GM23338 (cell line): ENCODE results near the gene TLCD5. TPM values are rescaled to one million over a fixed set of nuclear protein-coding genes. Genes with fewer than 3 reads are reported as not detected.

Source experiments
- ATAC-seq: fragments of 200-7000 bp; cut with Tn5 transposase; 3 replicates; pipeline ENCODE4 v1.9.1; 2020
- DNase-seq: peaks from one replicate; pipeline ENCODE4 v3.0.0-alpha.2; 2015; ENCODE audit warnings: low spot score
- H2AFZ ChIP-seq: fragments of 200-600 bp; sonication (generic); 2 replicates; pipeline ENCODE4 v1.8.0; 2016; ENCODE audit warnings: antibody characterized with exemption, mild to moderate bottlenecking, moderate library complexity
- H3F3A ChIP-seq: fragments of 200-600 bp; sonication (generic); replicated peaks from 2 replicates; pipeline ENCODE4 v1.8.0; 2017; ENCODE audit warnings: antibody characterized with exemption, mixed run types, low read depth
- H3K27ac ChIP-seq: fragments of 200-600 bp; sonication (generic); 2 replicates; pipeline ENCODE4 v1.6.1; 2016; ENCODE audit warnings: low read depth
- H3K27me3 ChIP-seq: fragments of 200-600 bp; sonication (generic); 2 replicates; pipeline ENCODE4 v1.8.0; 2016; ENCODE audit warnings: mild to moderate bottlenecking, mixed run types, moderate library complexity; ENCODE audit not compliant: insufficient read depth
- H3K36me3 ChIP-seq: fragments of 200-600 bp; sonication (generic); 2 replicates; pipeline ENCODE4 v1.8.0; 2016; ENCODE audit warnings: mild to moderate bottlenecking; ENCODE audit not compliant: insufficient read depth
- H3K4me1 ChIP-seq: fragments of 200-600 bp; sonication (generic); 2 replicates; pipeline ENCODE4 v1.8.0; 2016; ENCODE audit warnings: mild to moderate bottlenecking, moderate library complexity; ENCODE audit not compliant: insufficient read depth
- H3K4me2 ChIP-seq: fragments of 200-600 bp; sonication (generic); 2 replicates; pipeline ENCODE4 v1.7.1; 2017; ENCODE audit warnings: mixed run types
- H3K4me3 ChIP-seq: fragments of 200-600 bp; sonication (generic); 2 replicates; pipeline ENCODE4 v1.6.1; 2016; ENCODE audit warnings: mixed run types
- H3K79me2 ChIP-seq: fragments of 200-600 bp; sonication (generic); replicated peaks from 2 replicates; pipeline ENCODE4 v1.8.0; 2017; ENCODE audit warnings: mild to moderate bottlenecking; ENCODE audit not compliant: insufficient read depth
- H3K9me2 ChIP-seq: fragments of 200-600 bp; sonication (generic); 2 replicates; pipeline ENCODE4 v1.8.0; 2017; ENCODE audit not compliant: insufficient read depth
- H4K20me1 ChIP-seq: fragments of 200-600 bp; sonication (generic); replicated peaks from 2 replicates; pipeline ENCODE4 v1.8.0; 2017; ENCODE audit warnings: mild to moderate bottlenecking; ENCODE audit not compliant: insufficient read depth
- H3K27ac Mint-ChIP-seq: 2 replicates; pipeline ENCODE4 v1.8.0; 2020; ENCODE audit warnings: inconsistent platforms, mild to moderate bottlenecking, moderate library complexity, mixed read lengths
- H3K27me3 Mint-ChIP-seq: 3 replicates; pipeline ENCODE4 v1.8.0; 2022; ENCODE audit warnings: low read depth, mild to moderate bottlenecking, moderate library complexity, mixed read lengths, inconsistent platforms; ENCODE audit not compliant: insufficient read depth, poor library complexity
- H3K36me3 Mint-ChIP-seq: 3 replicates; pipeline ENCODE4 v1.8.0; 2021; ENCODE audit warnings: low read depth, mild to moderate bottlenecking, inconsistent platforms, moderate library complexity, mixed read lengths
- H3K4me1 Mint-ChIP-seq: 3 replicates; pipeline ENCODE4 v1.8.0; 2020; ENCODE audit warnings: mild to moderate bottlenecking, inconsistent platforms, mixed read lengths
- H3K4me3 Mint-ChIP-seq: 3 replicates; pipeline ENCODE4 v1.8.0; 2021; ENCODE audit warnings: moderate library complexity, mild to moderate bottlenecking, inconsistent platforms, mixed read lengths
- H3K9me3 Mint-ChIP-seq: 3 replicates; pipeline ENCODE4 v1.8.0; 2020; ENCODE audit warnings: moderate library complexity, mild to moderate bottlenecking, inconsistent platforms, mixed read lengths
- CREB1 ChIP-seq: fragments of 250-450 bp; sonication (Bioruptor Pico); IDR thresholded peaks from 2 replicates; pipeline ENCODE4 v1.5.0; 2020; ENCODE audit warnings: low read depth, mild to moderate bottlenecking, moderate library complexity
- CTCF ChIP-seq, 2 experiments: fragments of 200-600 bp in 1 of 2; sonication (generic) in 1 of 2; conservative IDR thresholded peaks; 2 replicates each; pipeline versions ENCODE4 v1.5.1 to v1.6.1; 2016 to 2017; ENCODE audit warnings: antibody characterized with exemption in 2 of 2, low read depth in 2 of 2, mild to moderate bottlenecking in 2 of 2, moderate library complexity in 1 of 2
- ETS1 ChIP-seq: IDR thresholded peaks from 2 replicates; pipeline ENCODE4 v1.6.1; 2016; ENCODE audit warnings: antibody characterized with exemption
- EZH2 ChIP-seq: fragments of 200-600 bp; sonication (generic); IDR thresholded peaks from one replicate; pipeline ENCODE4 v1.8.0; 2017; ENCODE audit warnings: antibody characterized with exemption, mild to moderate bottlenecking, low read depth; ENCODE audit not compliant: unreplicated experiment
- EZH2phosphoT487 ChIP-seq: fragments of 200-600 bp; sonication (generic); IDR thresholded peaks from one replicate; pipeline ENCODE4 v1.8.1; 2018; ENCODE audit warnings: antibody characterized with exemption; ENCODE audit not compliant: unreplicated experiment
- JUNB ChIP-seq: IDR thresholded peaks from one replicate; pipeline ENCODE4 v1.6.1; 2016; ENCODE audit warnings: antibody characterized with exemption; ENCODE audit not compliant: unreplicated experiment
- NANOG ChIP-seq: IDR thresholded peaks from 2 replicates; pipeline ENCODE4 v1.6.1; 2016; ENCODE audit warnings: antibody characterized with exemption, borderline replicate concordance
- POLR2AphosphoS5 ChIP-seq: IDR thresholded peaks from 2 replicates; pipeline ENCODE4 v1.6.1; 2016; ENCODE audit warnings: antibody characterized with exemption, low read depth
- REST ChIP-seq: IDR thresholded peaks from one replicate; pipeline ENCODE4 v1.6.1; 2018; ENCODE audit warnings: antibody characterized with exemption; ENCODE audit not compliant: unreplicated experiment
- STAT1 ChIP-seq: IDR thresholded peaks from one replicate; pipeline ENCODE4 v1.6.1; 2016; ENCODE audit warnings: antibody characterized with exemption; ENCODE audit not compliant: unreplicated experiment
- ZNF331 ChIP-seq: fragments of 250-450 bp; sonication (Bioruptor Pico); IDR thresholded peaks from 2 replicates; pipeline ENCODE4 v1.5.0; 2020; ENCODE audit warnings: low read depth, mild to moderate bottlenecking, moderate library complexity
- polyA plus RNA-seq: library from polyadenylated mRNA; unstranded; fragments of >200 nt; fragmentation: Nextera tagmentation; extraction: Ambion mirVana; gene quantifications from 2 replicates; pipeline ENCODE4 v1.2.1, GENCODE V29; 2016
- total RNA-seq: library from RNA; depleted of rRNA; stranded (reverse); fragments of >200 nt; shearing (Covaris generic); gene quantifications from 2 replicates; pipeline ENCODE4 v1.2.3, GENCODE V29; 2014
- TF ChIP-seq, protein P1 (sequence below): fragments of 250-450 bp; sonication (Bioruptor Pico); IDR thresholded peaks from 2 replicates; pipeline ENCODE4 v1.5.0; 2020; ENCODE audit warnings: mild to moderate bottlenecking, moderate library complexity

Gene TLCD5
- total and polyA plus RNA-seq, 2 experiments from 2014 or later: 5.2 to 10.0 TPM

GRCh38 chr11:120339394-120339890 is 14.3 kb downstream of the TLCD5 start:
- peak overlapping the region; percentile 37; the same call in 2 of the 3 replicates for H3K4me3 Mint-ChIP-seq
- DNase-seq (peak; percentile 9), ATAC-seq (no peak)
- peaks cover 76% of the 10 kb centered on the region for H3K79me2 ChIP-seq
- no peaks in the 10 kb centered on the region for H3F3A ChIP-seq
- no peaks in the 10 kb centered on the region for H3K36me3 ChIP-seq
- H3K27ac ChIP-seq: no peak overlapping the region
- no peak for TF ChIP-seq EZH2phosphoT487
- no peak for TF ChIP-seq JUNB
- TF ChIP-seq EZH2: no peak
- TF ChIP-seq NANOG: no peak
- TF ChIP-seq CREB1 (CRISPR knock-in tag): no peak
- TF ChIP-seq CTCF (conservative IDR thresholded peaks at IDR 0.05; ENCODE audit: low read depth in 2 of 2): no peak
- no peak for TF ChIP-seq POLR2AphosphoS5
- TF ChIP-seq, protein P1, sequence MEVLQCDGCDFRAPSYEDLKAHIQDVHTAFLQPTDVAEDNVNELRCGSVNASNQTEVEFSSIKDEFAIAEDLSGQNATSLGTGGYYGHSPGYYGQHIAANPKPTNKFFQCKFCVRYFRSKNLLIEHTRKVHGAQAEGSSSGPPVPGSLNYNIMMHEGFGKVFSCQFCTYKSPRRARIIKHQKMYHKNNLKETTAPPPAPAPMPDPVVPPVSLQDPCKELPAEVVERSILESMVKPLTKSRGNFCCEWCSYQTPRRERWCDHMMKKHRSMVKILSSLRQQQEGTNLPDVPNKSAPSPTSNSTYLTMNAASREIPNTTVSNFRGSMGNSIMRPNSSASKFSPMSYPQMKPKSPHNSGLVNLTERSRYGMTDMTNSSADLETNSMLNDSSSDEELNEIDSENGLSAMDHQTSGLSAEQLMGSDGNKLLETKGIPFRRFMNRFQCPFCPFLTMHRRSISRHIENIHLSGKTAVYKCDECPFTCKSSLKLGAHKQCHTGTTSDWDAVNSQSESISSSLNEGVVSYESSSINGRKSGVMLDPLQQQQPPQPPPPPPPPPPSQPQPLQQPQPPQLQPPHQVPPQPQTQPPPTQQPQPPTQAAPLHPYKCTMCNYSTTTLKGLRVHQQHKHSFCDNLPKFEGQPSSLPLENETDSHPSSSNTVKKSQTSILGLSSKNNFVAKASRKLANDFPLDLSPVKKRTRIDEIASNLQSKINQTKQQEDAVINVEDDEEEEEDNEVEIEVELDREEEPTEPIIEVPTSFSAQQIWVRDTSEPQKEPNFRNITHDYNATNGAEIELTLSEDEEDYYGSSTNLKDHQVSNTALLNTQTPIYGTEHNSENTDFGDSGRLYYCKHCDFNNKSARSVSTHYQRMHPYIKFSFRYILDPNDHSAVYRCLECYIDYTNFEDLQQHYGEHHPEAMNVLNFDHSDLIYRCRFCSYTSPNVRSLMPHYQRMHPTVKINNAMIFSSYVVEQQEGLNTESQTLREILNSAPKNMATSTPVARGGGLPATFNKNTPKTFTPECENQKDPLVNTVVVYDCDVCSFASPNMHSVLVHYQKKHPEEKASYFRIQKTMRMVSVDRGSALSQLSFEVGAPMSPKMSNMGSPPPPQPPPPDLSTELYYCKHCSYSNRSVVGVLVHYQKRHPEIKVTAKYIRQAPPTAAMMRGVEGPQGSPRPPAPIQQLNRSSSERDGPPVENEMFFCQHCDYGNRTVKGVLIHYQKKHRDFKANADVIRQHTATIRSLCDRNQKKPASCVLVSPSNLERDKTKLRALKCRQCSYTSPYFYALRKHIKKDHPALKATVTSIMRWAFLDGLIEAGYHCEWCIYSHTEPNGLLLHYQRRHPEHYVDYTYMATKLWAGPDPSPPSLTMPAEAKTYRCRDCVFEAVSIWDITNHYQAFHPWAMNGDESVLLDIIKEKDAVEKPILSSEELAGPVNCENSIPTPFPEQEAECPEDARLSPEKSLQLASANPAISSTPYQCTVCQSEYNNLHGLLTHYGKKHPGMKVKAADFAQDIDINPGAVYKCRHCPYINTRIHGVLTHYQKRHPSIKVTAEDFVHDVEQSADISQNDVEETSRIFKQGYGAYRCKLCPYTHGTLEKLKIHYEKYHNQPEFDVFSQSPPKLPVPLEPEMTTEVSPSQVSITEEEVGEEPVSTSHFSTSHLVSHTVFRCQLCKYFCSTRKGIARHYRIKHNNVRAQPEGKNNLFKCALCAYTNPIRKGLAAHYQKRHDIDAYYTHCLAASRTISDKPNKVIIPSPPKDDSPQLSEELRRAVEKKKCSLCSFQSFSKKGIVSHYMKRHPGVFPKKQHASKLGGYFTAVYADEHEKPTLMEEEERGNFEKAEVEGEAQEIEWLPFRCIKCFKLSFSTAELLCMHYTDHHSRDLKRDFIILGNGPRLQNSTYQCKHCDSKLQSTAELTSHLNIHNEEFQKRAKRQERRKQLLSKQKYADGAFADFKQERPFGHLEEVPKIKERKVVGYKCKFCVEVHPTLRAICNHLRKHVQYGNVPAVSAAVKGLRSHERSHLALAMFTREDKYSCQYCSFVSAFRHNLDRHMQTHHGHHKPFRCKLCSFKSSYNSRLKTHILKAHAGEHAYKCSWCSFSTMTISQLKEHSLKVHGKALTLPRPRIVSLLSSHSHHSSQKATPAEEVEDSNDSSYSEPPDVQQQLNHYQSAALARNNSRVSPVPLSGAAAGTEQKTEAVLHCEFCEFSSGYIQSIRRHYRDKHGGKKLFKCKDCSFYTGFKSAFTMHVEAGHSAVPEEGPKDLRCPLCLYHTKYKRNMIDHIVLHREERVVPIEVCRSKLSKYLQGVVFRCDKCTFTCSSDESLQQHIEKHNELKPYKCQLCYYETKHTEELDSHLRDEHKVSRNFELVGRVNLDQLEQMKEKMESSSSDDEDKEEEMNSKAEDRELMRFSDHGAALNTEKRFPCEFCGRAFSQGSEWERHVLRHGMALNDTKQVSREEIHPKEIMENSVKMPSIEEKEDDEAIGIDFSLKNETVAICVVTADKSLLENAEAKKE (CRISPR knock-in tag): no peak
- TF ChIP-seq ZNF331 (CRISPR knock-in tag): no peak
- TF ChIP-seq ETS1: no peak
- TF ChIP-seq STAT1: no peak
- no peak for TF ChIP-seq REST
- H3K4me3 ChIP-seq: 0 out of 2 replicates have a peak overlapping the region, but pooled peaks have one; percentile 21
- peak overlapping the region; percentile 46; the same call in 1 of the 2 replicates for H3K27ac Mint-ChIP-seq
- H3K9me3 Mint-ChIP-seq: no peaks in the 10 kb centered on the region
- no peaks in the 10 kb centered on the region for H3K9me2 ChIP-seq
- H3K4me1 ChIP-seq: peaks cover 41% of the 10 kb centered on the region
- peaks cover 37% of the 10 kb centered on the region for H3K4me1 Mint-ChIP-seq
- peak overlapping the region; percentile 96 for H3K4me2 ChIP-seq
- H4K20me1 ChIP-seq: 0 out of 2 replicates have a peak, but pooled peaks cover 11% of the 10 kb centered on the region
- H3K27me3 ChIP-seq: no peaks in the 10 kb centered on the region
- H3K27me3 Mint-ChIP-seq: peaks cover 4% of the 10 kb centered on the region
- H2AFZ ChIP-seq: no peak overlapping the region
- no peaks in the 10 kb centered on the region for H3K36me3 Mint-ChIP-seq
